GM23248 (cell line): ENCODE measurements around the gene SUN1. TPM values are rescaled to one million over a fixed set of nuclear protein-coding genes. Genes with fewer than 3 reads are reported as not detected.

Experiments used
- DNase-seq: peaks from one replicate; pipeline ENCODE4 v3.0.0-alpha.2; 2015
- H2AFZ ChIP-seq: fragments of 200-600 bp; sonication (generic); 2 replicates; pipeline ENCODE4 v1.6.1; 2016; ENCODE audit warnings: antibody characterized with exemption
- H3F3A ChIP-seq: fragments of 200-600 bp; sonication (generic); 2 replicates; pipeline ENCODE4 v1.6.1; 2016; ENCODE audit warnings: mild to moderate bottlenecking, antibody characterized with exemption, mixed run types; ENCODE audit not compliant: insufficient read depth
- H3K27ac ChIP-seq: fragments of 200-600 bp; sonication (generic); 2 replicates; pipeline ENCODE4 v1.5.1; 2016; ENCODE audit warnings: mild to moderate bottlenecking
- H3K27me3 ChIP-seq: fragments of 200-600 bp; sonication (generic); replicated peaks from 2 replicates; pipeline ENCODE4 v1.6.1; 2016; ENCODE audit warnings: mild to moderate bottlenecking; ENCODE audit not compliant: insufficient read depth
- H3K36me3 ChIP-seq: fragments of 200-600 bp; sonication (generic); 2 replicates; pipeline ENCODE4 v1.6.1; 2016; ENCODE audit warnings: low read depth, mild to moderate bottlenecking
- H3K4me1 ChIP-seq: fragments of 200-600 bp; sonication (generic); 2 replicates; pipeline ENCODE4 v1.6.1; 2016; ENCODE audit warnings: mild to moderate bottlenecking; ENCODE audit not compliant: insufficient read depth
- H3K4me2 ChIP-seq: fragments of 200-600 bp; sonication (generic); one replicate; pipeline ENCODE4 v1.6.1; 2016; ENCODE audit warnings: mild to moderate bottlenecking; ENCODE audit not compliant: unreplicated experiment
- H3K4me3 ChIP-seq: fragments of 200-600 bp; sonication (generic); 2 replicates; pipeline ENCODE4 v1.5.1; 2016; ENCODE audit warnings: mild to moderate bottlenecking
- H3K79me2 ChIP-seq: fragments of 200-600 bp; sonication (generic); 2 replicates; pipeline ENCODE4 v1.6.1; 2016; ENCODE audit warnings: mild to moderate bottlenecking; ENCODE audit not compliant: insufficient read depth
- H3K9ac ChIP-seq: fragments of 200-600 bp; sonication (generic); 2 replicates; pipeline ENCODE4 v1.6.1; 2016; ENCODE audit warnings: mild to moderate bottlenecking
- H3K9me2 ChIP-seq: fragments of 200-600 bp; sonication (generic); 2 replicates; pipeline ENCODE4 v1.6.1; 2016; ENCODE audit warnings: mixed run types, mild to moderate bottlenecking, moderate library complexity; ENCODE audit not compliant: insufficient read depth
- H3K9me3 ChIP-seq: fragments of 200-600 bp; sonication (generic); one replicate; pipeline ENCODE4 v1.6.1; 2017; ENCODE audit warnings: low read depth
- H4K20me1 ChIP-seq: fragments of 200-600 bp; sonication (generic); 2 replicates; pipeline ENCODE4 v1.6.0; 2016; ENCODE audit not compliant: insufficient read depth
- EZH2 ChIP-seq: fragments of 200-600 bp; sonication (generic); IDR thresholded peaks from 2 replicates; pipeline ENCODE4 v1.6.1; 2018; ENCODE audit warnings: antibody characterized with exemption, mild to moderate bottlenecking; ENCODE audit not compliant: insufficient read depth, poor library complexity, severe bottlenecking
- EZH2phosphoT487 ChIP-seq: fragments of 200-600 bp; sonication (generic); IDR thresholded peaks from 2 replicates; pipeline ENCODE4 v1.6.1; 2018; ENCODE audit warnings: antibody characterized with exemption, moderate library complexity, mild to moderate bottlenecking, low read depth; ENCODE audit not compliant: insufficient read depth
- WGBS, 2 experiments: methylation state at CpG; one replicate each; pipeline ENCODE4 v1.1.6; 2015 to 2017; ENCODE audit warnings: low lambda C conversion rate in 2 of 2, low coverage in 1 of 2; ENCODE audit errors: missing lambda C conversion rate in 2 of 2; 5-methylcytosine and 5-hydroxymethylcytosine counted together
- in situ Hi-C: fragments of 300-500 bp; cut with MboI; formaldehyde crosslinking; loops from 2 replicates; pipeline ENCODE4 v1.15.0; 2020
- polyA plus RNA-seq: library from polyadenylated mRNA; unstranded; fragments of >200 nt; fragmentation: Nextera tagmentation; extraction: Ambion mirVana; gene quantifications from 2 replicates; pipeline ENCODE4 v1.2.1, GENCODE V29; 2016
- total RNA-seq: library from RNA; depleted of rRNA; stranded (reverse); fragments of >200 nt; shearing (Covaris generic); gene quantifications from 2 replicates; pipeline ENCODE4 v1.2.3, GENCODE V29; 2014

The SUN1 gene
- total and polyA plus RNA-seq, 2 experiments from 2014 or later = 74.0 to 104 TPM

GRCh38 chr7:863106-863505 is 30.8 kb downstream of the SUN1 start:
- H3K4me1 ChIP-seq = peaks cover 14% of the 10 kb centered on the region
- H3K9me2 ChIP-seq = no peaks in the 10 kb centered on the region
- no peaks in the 10 kb centered on the region for H3K79me2 ChIP-seq
- H3K27ac ChIP-seq = no peak overlapping the region
- no peaks in the 10 kb centered on the region for H4K20me1 ChIP-seq
- in situ Hi-C loops = no loop called here
- 89 to 94% methylated on average over 13 to 16 of the region's 16 CpGs for WGBS, 2 experiments
- H3K36me3 ChIP-seq = peaks cover 15% of the 10 kb centered on the region
- H2AFZ ChIP-seq = no peak overlapping the region
- no peak overlapping the region for H3K4me2 ChIP-seq
- no peak overlapping the region for H3K9ac ChIP-seq
- H3K9me3 ChIP-seq = no peaks in the 10 kb centered on the region
- no peak overlapping the region for H3K4me3 ChIP-seq
- H3F3A ChIP-seq = 0 out of 2 replicates have a peak, but pooled peaks cover 4% of the 10 kb centered on the region
- no peak for DNase-seq
- H3K27me3 ChIP-seq = no peaks in the 10 kb centered on the region
- TF ChIP-seq EZH2phosphoT487 = no peak
- no peak for TF ChIP-seq EZH2

- Histone ChIP-seq H3K27me3 (no peaks in the 10 kb centered on the region), H3K4me3 (no peak overlapping the region), H3K9ac (no peak overlapping the region), H2AFZ (no peak overlapping the region), H3K36me3 (peaks cover 5% of the 10 kb centered on the region; the same call in 1 of the 2 replicates), H3K27ac (no peak overlapping the region), H3K9me3 (no peaks in the 10 kb centered on the region), H3K4me1 (peaks cover 16% of the 10 kb centered on the region), H4K20me1 (no peaks in the 10 kb centered on the region), H3K9me2 (no peaks in the 10 kb centered on the region), H3K79me2 (peaks cover 8% of the 10 kb centered on the region), H3F3A (0 out of 2 replicates have a peak, but pooled peaks cover 4% of the 10 kb centered on the region), H3K4me2 (no peak overlapping the region)
- no peak for TF ChIP-seq EZH2
- TF ChIP-seq EZH2phosphoT487 = no peak
- 94 to 96% methylated on average over 25 of the region's 25 CpGs for WGBS, 2 experiments
- DNase-seq = no peak
- in situ Hi-C loops = no loop called here
These were observed 33.6 kb downstream of the SUN1 start for GRCh38 chr7:865921-866320.

- TF ChIP-seq EZH2 (no peak), EZH2phosphoT487 (no peak)
- H3K27ac ChIP-seq = peak overlapping the region; percentile 95
- H3K4me2 ChIP-seq = peak overlapping the region; percentile 55
- H3K9me2 ChIP-seq = no peaks in the 10 kb centered on the region
- no peak overlapping the region for H3K4me3 ChIP-seq
- 0 out of 2 replicates have a peak, but pooled peaks cover 4% of the 10 kb centered on the region for H3F3A ChIP-seq
- H2AFZ ChIP-seq = peak overlapping the region; percentile 62
- H3K36me3 ChIP-seq = peaks cover 6% of the 10 kb centered on the region; the same call in 1 of the 2 replicates
- no peaks in the 10 kb centered on the region for H3K27me3 ChIP-seq
- H4K20me1 ChIP-seq = no peaks in the 10 kb centered on the region
- H3K9ac ChIP-seq = peak overlapping the region; percentile 82
- no peaks in the 10 kb centered on the region for H3K9me3 ChIP-seq
- peak; percentile 91 for DNase-seq
- 25 to 26% methylated on average over 18 of the region's 18 CpGs for WGBS, 2 experiments
- H3K79me2 ChIP-seq = peaks cover 8% of the 10 kb centered on the region
- peaks cover 16% of the 10 kb centered on the region for H3K4me1 ChIP-seq
- in situ Hi-C loops = no loop called here
These were observed 34.7 kb downstream of the SUN1 start for GRCh38 chr7:867001-867405.

GRCh38 chr7:867406-868188 is 35.3 kb downstream of the SUN1 start:
- 26 to 29% methylated on average over 21 to 22 of the region's 22 CpGs for WGBS, 2 experiments
- Histone ChIP-seq H4K20me1 (no peaks in the 10 kb centered on the region), H3K4me3 (peak overlapping the region; percentile 16; the same call in 1 of the 2 replicates), H3K27me3 (no peaks in the 10 kb centered on the region), H2AFZ (peak overlapping the region; percentile 62), H3F3A (peaks cover 4% of the 10 kb centered on the region; the same call in 1 of the 2 replicates), H3K9me2 (no peaks in the 10 kb centered on the region), H3K9me3 (no peaks in the 10 kb centered on the region), H3K27ac (peak overlapping the region; percentile 95), H3K36me3 (peaks cover 10% of the 10 kb centered on the region; the same call in 1 of the 2 replicates), H3K4me1 (peaks cover 16% of the 10 kb centered on the region), H3K79me2 (peaks cover 8% of the 10 kb centered on the region), H3K9ac (peak overlapping the region; percentile 82), H3K4me2 (peak overlapping the region; percentile 55)
- DNase-seq = peak; percentile 96
- in situ Hi-C loops = no loop called here
- TF ChIP-seq EZH2 (no peak), EZH2phosphoT487 (no peak)
